ENCODE measurements around the gene GNB1. TPM values are rescaled to one million over a fixed set of nuclear protein-coding genes. Genes with fewer than 3 reads are reported as not detected.

GNB1 gene
- total and polyA plus RNA-seq, 10 of the 15 experiments (the other 5 are each of a cell fraction or from before 2014, with no cell fraction given) = 23.0 to 392 (median 93.9) TPM

DNA sequence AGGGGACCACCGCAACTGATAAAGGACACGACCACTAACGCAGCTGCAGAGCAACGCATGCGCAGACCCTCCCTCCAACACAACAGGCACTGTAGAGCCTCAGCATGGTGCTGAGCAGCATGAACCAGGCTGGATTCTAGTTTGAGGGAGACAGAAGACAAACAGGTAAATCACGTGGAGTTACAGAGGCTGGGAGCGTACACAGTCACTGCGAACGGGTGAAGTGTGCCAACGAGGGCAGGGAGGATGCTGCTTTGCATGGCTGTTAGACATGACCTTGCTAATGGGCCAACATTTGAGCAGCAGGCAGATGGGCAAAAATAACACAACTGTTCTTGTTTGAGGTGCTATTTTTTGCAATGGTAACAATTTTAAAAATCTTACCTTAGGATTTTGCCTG is 57.4 kb downstream of the GNB1 start:
- peaks cover 44% of the 10 kb centered on the region for H3K4me1 ChIP-seq (ENCODE audit: control insufficient read depth, insufficient read depth, low read length)
- no peaks in the 10 kb centered on the region for H3K27me3 ChIP-seq (replicated peaks in 1 of 2; ENCODE audit: control insufficient read depth in 2 of 2, insufficient read depth in 2 of 2, low read length in 1 of 2)
- CTCF ChIA-PET = interaction anchor here (0.7 to 1.3 kb wide), 3 partner anchors 28 to 54 kb away, joined by 3 to 5 read pairs (median 3); no protein-coding TSS in a partner anchor
- H3K4me3 ChIP-seq = 0 out of 2 replicates have a peak overlapping the region, but pooled peaks have one; percentile 12
- intact Hi-C loops (cut with micrococcal nuclease; ENCODE audit: unreplicated experiment) = no loop called here
- H3K9me3 ChIP-seq (replicated peaks; ENCODE audit: control insufficient read depth, insufficient read depth, low read length) = no peaks in the 10 kb centered on the region
- in situ Hi-C loops (cut with MboI) = no loop called here
- peaks cover 68% of the 10 kb centered on the region for H3K79me2 ChIP-seq (ENCODE audit: control insufficient read depth, insufficient read depth, low read length)
- no peak overlapping the region for H3K4me2 ChIP-seq (ENCODE audit: control insufficient read depth, insufficient read depth)
- ATAC-seq (peak; percentile 32), FAIRE-seq (peak; percentile 7), DNase-seq (ENCODE audit: low read depth, low spot score) (no peak)
- peaks cover 11 to 18% of the 10 kb centered on the region in 2 experiments for H3K36me3 ChIP-seq (ENCODE audit: control insufficient read depth in 2 of 2, insufficient read depth in 2 of 2, low read length in 1 of 2)
- no peak overlapping the region for H3K9ac ChIP-seq (ENCODE audit: control insufficient read depth, insufficient read depth, low read length)
- SMC1A ChIA-PET (ENCODE audit: uncharacterized antibody, unreplicated experiment) = interaction anchor here (1.2 to 2.0 kb wide), 4 partner anchors 15 to 54 kb away, joined by 5 to 10 read pairs (median 6); no protein-coding TSS in a partner anchor
- peak overlapping the region; percentile 61 for H3K27ac ChIP-seq (ENCODE audit: control insufficient read depth, insufficient read depth)
- WGBS (ENCODE audit: insufficient coverage, insufficient replicate concordance, low lambda C conversion rate, missing lambda C conversion rate) = 48% methylated on average over 10 of the region's 10 CpGs
- no peak overlapping the region for H2AFZ ChIP-seq (ENCODE audit: control insufficient read depth, low read depth, low read length)
- TF ChIP-seq EGR1 (IDR thresholded peaks at IDR 0.05; ENCODE audit: borderline replicate concordance in 1 of 2, low read depth in 2 of 2, low read length in 2 of 2) (no peak), NRF1 (conservative IDR thresholded peaks at IDR 0.05; ENCODE audit: low read depth, low read length) (0 out of 2 replicates have a peak, but pooled peaks have one; percentile 12)
- TF ChIP-seq, protein P1, sequence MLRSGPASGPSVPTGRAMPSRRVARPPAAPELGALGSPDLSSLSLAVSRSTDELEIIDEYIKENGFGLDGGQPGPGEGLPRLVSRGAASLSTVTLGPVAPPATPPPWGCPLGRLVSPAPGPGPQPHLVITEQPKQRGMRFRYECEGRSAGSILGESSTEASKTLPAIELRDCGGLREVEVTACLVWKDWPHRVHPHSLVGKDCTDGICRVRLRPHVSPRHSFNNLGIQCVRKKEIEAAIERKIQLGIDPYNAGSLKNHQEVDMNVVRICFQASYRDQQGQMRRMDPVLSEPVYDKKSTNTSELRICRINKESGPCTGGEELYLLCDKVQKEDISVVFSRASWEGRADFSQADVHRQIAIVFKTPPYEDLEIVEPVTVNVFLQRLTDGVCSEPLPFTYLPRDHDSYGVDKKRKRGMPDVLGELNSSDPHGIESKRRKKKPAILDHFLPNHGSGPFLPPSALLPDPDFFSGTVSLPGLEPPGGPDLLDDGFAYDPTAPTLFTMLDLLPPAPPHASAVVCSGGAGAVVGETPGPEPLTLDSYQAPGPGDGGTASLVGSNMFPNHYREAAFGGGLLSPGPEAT (IDR thresholded peaks at IDR 0.05; ENCODE audit: low read depth) = no peak
- POLR2A ChIA-PET = interaction anchor here (0.9 to 1.0 kb wide), 2 partner anchors 27 to 54 kb away, joined by 4 to 5 read pairs; no protein-coding TSS in a partner anchor
- no TSS peak for BruUV-seq (replicated peaks)
- no peaks in the 10 kb centered on the region for H4K20me1 ChIP-seq (ENCODE audit: control insufficient read depth, insufficient read depth)
- RAD21 ChIA-PET (ENCODE audit: unreplicated experiment) = interaction anchor here (1.1 kb wide), 1 partner anchor 9 kb away, joined by 3 read pairs; no protein-coding TSS in a partner anchor

GRCh38 chr1:1832820-1833219 is 58.1 kb downstream of the GNB1 start:
- no peaks in the 10 kb centered on the region for H4K20me1 ChIP-seq (ENCODE audit: control insufficient read depth, insufficient read depth)
- H3K27me3 ChIP-seq (replicated peaks in 1 of 2; ENCODE audit: control insufficient read depth in 2 of 2, insufficient read depth in 2 of 2, low read length in 1 of 2) = no peaks in the 10 kb centered on the region
- 61% methylated on average over 5 of the region's 5 CpGs for WGBS (ENCODE audit: insufficient coverage, insufficient replicate concordance, low lambda C conversion rate, missing lambda C conversion rate)
- H2AFZ ChIP-seq (ENCODE audit: control insufficient read depth, low read depth, low read length) = no peak overlapping the region
- no peak for ATAC-seq
- TF ChIP-seq PKNOX1 (IDR thresholded peaks at IDR 0.05) (0 out of 2 replicates have a peak, but pooled peaks have one; percentile 8), NFIC (IDR thresholded peaks at IDR 0.05; ENCODE audit: low read depth, low read length) (no peak)
- no peak overlapping the region for H3K4me2 ChIP-seq (ENCODE audit: control insufficient read depth, insufficient read depth)
- in situ Hi-C loops (cut with MboI) = no loop called here
- no peak overlapping the region for H3K4me3 ChIP-seq
- ChIA-PET SMC1A (ENCODE audit: uncharacterized antibody, unreplicated experiment) (interaction anchor here (1.7 to 2.0 kb wide), 2 partner anchors 16 to 51 kb away, joined by 5 to 10 read pairs; no protein-coding TSS in a partner anchor), CTCF (interaction anchor here (1.0 kb wide), 1 partner anchor 55 kb away, joined by 3 read pairs; no protein-coding TSS in a partner anchor), POLR2A (no interaction called here), RAD21 (ENCODE audit: unreplicated experiment) (interaction anchor here (0.6 kb wide), 1 partner anchor 25 kb away, joined by 4 read pairs; no protein-coding TSS in a partner anchor)
- no peak overlapping the region for H3K27ac ChIP-seq (ENCODE audit: control insufficient read depth, insufficient read depth)
- no peak overlapping the region for H3K9ac ChIP-seq (ENCODE audit: control insufficient read depth, insufficient read depth, low read length)
- FAIRE-seq = no peak
- H3K4me1 ChIP-seq (ENCODE audit: control insufficient read depth, insufficient read depth, low read length) = peaks cover 50% of the 10 kb centered on the region
- BruUV-seq (replicated peaks) = no TSS peak
- peaks cover 11 to 14% of the 10 kb centered on the region in 2 experiments for H3K36me3 ChIP-seq (ENCODE audit: control insufficient read depth in 2 of 2, insufficient read depth in 2 of 2, low read length in 1 of 2)
- no peaks in the 10 kb centered on the region for H3K9me3 ChIP-seq (replicated peaks; ENCODE audit: control insufficient read depth, insufficient read depth, low read length)
- no peak for DNase-seq (ENCODE audit: low read depth, low spot score)
- peaks cover 70% of the 10 kb centered on the region for H3K79me2 ChIP-seq (ENCODE audit: control insufficient read depth, insufficient read depth, low read length)
- intact Hi-C loops (cut with micrococcal nuclease; ENCODE audit: unreplicated experiment) = no loop called here

Data from GM12878 (cell line).